Osteoblast (primary cell): ENCODE results near the gene SZT2. TPM values are rescaled to one million over a fixed set of nuclear protein-coding genes. Genes with fewer than 3 reads are reported as not detected.
A peak's percentile ranks its signal among the peaks of the same experiment; 100 is the strongest.

Experiments used
- DNase-seq: peaks from one replicate; pipeline ENCODE4 v3.0.0; 2011; ENCODE audit warnings: low spot score, mixed read lengths; ENCODE audit not compliant: insufficient read length; ENCODE audit errors: missing footprints
- H2AFZ ChIP-seq: 2 replicates; pipeline ENCODE4 v1.6.0; 2011; ENCODE audit warnings: mild to moderate bottlenecking, low read length
- H3K27ac ChIP-seq: 2 replicates; pipeline ENCODE4 v1.5.1; 2011; ENCODE audit warnings: mild to moderate bottlenecking, low read depth, low read length, moderate library complexity
- H3K27me3 ChIP-seq: 2 replicates; pipeline ENCODE4 v1.6.0; 2012; ENCODE audit warnings: mild to moderate bottlenecking, control low read depth, inconsistent platforms, low read length, moderate library complexity; ENCODE audit not compliant: insufficient read depth
- H3K36me3 ChIP-seq: 2 replicates; pipeline ENCODE4 v1.5.1; 2011; ENCODE audit warnings: mild to moderate bottlenecking, low read length, control low read depth, moderate library complexity; ENCODE audit not compliant: insufficient read depth
- H3K4me1 ChIP-seq: 2 replicates; pipeline ENCODE4 v1.5.1; 2011; ENCODE audit warnings: mild to moderate bottlenecking, low read length, control low read depth, moderate library complexity; ENCODE audit not compliant: insufficient read depth
- H3K4me2 ChIP-seq: 2 replicates; pipeline ENCODE4 v1.6.0; 2011; ENCODE audit warnings: mild to moderate bottlenecking, low read length; ENCODE audit not compliant: insufficient read depth
- H3K4me3 ChIP-seq: fragments of 200-600 bp; sonication (generic); 3 replicates; pipeline ENCODE4 v1.5.1; 2012; ENCODE audit warnings: mild to moderate bottlenecking, low read length, inconsistent platforms; ENCODE audit not compliant: insufficient read depth
- H3K79me2 ChIP-seq: 2 replicates; pipeline ENCODE4 v1.6.0; 2012; ENCODE audit warnings: mild to moderate bottlenecking, low read length, control low read depth, inconsistent platforms; ENCODE audit not compliant: insufficient read depth
- H3K9me3 ChIP-seq: 2 replicates; pipeline ENCODE4 v1.5.1; 2011; ENCODE audit warnings: low read depth, low read length, control low read depth
- H4K20me1 ChIP-seq: 2 replicates; pipeline ENCODE4 v1.6.0; 2012; ENCODE audit warnings: mild to moderate bottlenecking, low read length, control low read depth; ENCODE audit not compliant: insufficient read depth
- total RNA-seq: library from RNA; depleted of rRNA; stranded (reverse); fragments of >200 nt; gene quantifications from 2 replicates; pipeline ENCODE4 v1.2.3, GENCODE V29; 2012
- TF ChIP-seq, protein P1 (sequence below): IDR thresholded peaks from 2 replicates; pipeline ENCODE4 v1.5.1; 2011; ENCODE audit warnings: mild to moderate bottlenecking, low read depth, low read length, moderate library complexity; ENCODE audit errors: extremely low read depth

The SZT2 gene
- total RNA-seq, 1 donor, result 42.0 TPM

DNA sequence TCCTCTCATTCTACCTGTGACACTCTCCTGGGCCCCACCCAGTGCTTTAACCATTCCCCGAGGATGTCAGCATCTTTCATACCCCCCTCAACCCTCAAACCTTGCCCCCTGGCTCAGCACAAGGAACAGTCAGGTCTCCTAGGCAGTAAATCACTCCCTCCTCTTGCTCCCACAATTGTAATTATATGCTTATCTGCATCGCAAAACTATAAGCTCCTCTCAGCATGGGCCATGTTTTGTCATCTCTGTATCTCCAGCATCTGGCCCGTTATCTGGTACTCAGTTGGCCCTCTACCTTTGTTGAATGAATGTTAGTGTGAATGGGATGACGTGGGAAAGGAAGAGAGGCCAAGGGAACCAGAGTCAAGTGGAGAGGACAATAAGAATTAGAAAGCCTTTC is 19.1 kb upstream of the SZT2 start:
- Histone ChIP-seq H3K27ac (no peak overlapping the region), H3K36me3 (peaks cover 4% of the 10 kb centered on the region), H3K4me2 (no peak overlapping the region), H3K4me3 (no peak overlapping the region), H2AFZ (no peak overlapping the region), H3K79me2 (peaks cover 40% of the 10 kb centered on the region), H3K4me1 (peaks cover 37% of the 10 kb centered on the region), H3K9me3 (no peaks in the 10 kb centered on the region), H3K27me3 (no peaks in the 10 kb centered on the region), H4K20me1 (peaks cover 5% of the 10 kb centered on the region)
- no peak for DNase-seq
- TF ChIP-seq, protein P1, sequence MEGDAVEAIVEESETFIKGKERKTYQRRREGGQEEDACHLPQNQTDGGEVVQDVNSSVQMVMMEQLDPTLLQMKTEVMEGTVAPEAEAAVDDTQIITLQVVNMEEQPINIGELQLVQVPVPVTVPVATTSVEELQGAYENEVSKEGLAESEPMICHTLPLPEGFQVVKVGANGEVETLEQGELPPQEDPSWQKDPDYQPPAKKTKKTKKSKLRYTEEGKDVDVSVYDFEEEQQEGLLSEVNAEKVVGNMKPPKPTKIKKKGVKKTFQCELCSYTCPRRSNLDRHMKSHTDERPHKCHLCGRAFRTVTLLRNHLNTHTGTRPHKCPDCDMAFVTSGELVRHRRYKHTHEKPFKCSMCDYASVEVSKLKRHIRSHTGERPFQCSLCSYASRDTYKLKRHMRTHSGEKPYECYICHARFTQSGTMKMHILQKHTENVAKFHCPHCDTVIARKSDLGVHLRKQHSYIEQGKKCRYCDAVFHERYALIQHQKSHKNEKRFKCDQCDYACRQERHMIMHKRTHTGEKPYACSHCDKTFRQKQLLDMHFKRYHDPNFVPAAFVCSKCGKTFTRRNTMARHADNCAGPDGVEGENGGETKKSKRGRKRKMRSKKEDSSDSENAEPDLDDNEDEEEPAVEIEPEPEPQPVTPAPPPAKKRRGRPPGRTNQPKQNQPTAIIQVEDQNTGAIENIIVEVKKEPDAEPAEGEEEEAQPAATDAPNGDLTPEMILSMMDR, result no peak

DNA sequence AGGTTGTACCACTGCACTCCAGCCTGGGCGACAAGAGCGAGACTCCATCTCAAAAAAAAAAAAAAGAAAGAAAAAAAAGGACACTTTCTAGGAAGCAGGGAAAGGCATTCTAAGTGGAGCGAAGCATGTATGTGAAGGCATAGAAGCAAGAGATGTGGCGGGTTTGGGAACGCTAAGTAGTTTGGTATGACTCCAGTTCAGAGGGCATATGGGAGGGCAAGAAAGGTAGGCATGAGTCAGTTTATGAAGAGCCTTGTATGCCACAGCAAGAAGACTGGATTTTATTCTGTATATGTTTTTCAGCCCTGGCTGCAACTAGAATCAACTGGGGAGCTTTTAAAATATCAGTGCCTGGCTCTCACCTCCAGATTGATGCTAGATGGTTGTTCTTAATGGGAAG is 17.5 kb upstream of the SZT2 start:
- no peaks in the 10 kb centered on the region for H4K20me1 ChIP-seq
- peaks cover 24% of the 10 kb centered on the region for H3K79me2 ChIP-seq
- peaks cover 31% of the 10 kb centered on the region for H3K4me1 ChIP-seq
- no peak overlapping the region for H2AFZ ChIP-seq
- no peak for DNase-seq
- no peaks in the 10 kb centered on the region for H3K9me3 ChIP-seq
- peak overlapping the region; percentile 86 for H3K27ac ChIP-seq
- H3K36me3 ChIP-seq, result peaks cover 4% of the 10 kb centered on the region
- TF ChIP-seq, protein P1, result no peak
- no peaks in the 10 kb centered on the region for H3K27me3 ChIP-seq
- H3K4me3 ChIP-seq, result no peak overlapping the region
- no peak overlapping the region for H3K4me2 ChIP-seq

DNA sequence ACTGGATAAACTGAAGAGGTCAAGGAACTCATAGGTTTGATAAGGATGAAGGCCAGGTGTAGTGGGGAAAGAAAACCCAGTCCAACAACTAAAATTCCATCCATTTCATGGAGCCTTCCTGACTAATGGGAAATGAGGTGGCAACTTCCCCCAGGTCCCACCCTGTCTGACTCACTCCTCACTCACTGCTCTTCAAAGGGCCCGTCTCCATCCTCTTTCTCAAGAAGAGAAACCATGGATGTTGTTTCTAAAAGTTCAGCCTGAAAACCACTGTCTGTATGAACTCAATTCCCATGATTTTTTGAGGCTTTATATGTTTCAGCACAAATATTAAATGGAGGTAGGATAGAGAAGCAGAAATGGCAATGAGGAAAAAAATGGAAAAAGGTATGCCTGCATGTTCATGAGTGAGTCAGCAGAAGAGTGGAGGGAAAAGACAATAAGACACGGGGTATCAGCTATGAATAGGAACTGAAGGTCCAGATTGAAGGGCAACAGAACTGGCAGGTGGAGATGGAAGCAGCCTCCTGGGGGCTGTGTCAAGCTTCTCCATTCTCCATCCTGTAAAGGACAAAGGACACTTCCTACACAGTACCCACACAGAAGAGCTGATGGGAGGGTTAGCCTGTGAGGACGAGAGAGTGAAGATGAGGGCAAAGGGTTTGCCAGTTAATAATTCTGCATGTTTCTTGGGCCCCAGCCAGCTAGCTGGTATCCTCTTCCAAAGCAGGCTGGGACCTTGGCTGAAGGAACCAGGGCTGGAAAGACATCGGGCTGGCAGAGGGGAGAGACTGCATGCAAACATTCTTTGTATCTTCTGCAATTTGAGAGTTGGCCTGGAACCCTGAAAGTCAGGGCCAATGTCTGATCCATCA is 16.4 kb upstream of the SZT2 start:
- H3K9me3 ChIP-seq, result no peaks in the 10 kb centered on the region
- H2AFZ ChIP-seq, result peak overlapping the region; percentile 60
- H3K27ac ChIP-seq, result peak overlapping the region; percentile 86
- peaks cover 16% of the 10 kb centered on the region for H3K79me2 ChIP-seq
- peaks cover 4% of the 10 kb centered on the region for H3K36me3 ChIP-seq
- TF ChIP-seq, protein P1, result no peak
- peak overlapping the region; percentile 52 for H3K4me2 ChIP-seq
- H3K27me3 ChIP-seq, result no peaks in the 10 kb centered on the region
- no peaks in the 10 kb centered on the region for H4K20me1 ChIP-seq
- no peak overlapping the region for H3K4me3 ChIP-seq
- peaks cover 29% of the 10 kb centered on the region for H3K4me1 ChIP-seq
- DNase-seq, result peak; percentile 95

DNA sequence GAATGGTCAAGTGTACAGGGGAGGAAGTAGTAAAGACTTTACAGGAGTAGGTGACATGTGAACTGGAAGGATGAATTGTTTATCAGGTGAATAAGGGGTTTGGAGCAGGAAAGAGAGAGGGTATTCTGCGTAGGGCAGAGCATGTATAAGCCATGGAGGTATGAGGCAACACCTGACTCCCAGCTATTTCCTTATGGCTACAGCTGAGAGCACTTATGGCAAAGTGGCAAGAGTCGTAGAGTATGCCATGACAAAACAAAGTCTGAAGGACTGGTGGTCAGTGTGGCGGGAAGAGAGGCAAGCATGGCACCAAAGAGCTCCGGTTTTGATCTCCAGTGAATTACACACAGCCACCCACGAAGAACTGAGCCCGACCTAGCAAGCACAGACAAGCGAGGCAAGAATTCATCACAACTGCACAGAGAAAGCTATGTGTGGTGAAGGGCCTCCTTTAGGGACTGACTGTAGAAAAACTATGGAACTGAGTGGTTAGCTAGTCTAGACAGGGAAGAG is 12.9 kb upstream of the SZT2 start:
- Histone ChIP-seq H3K4me2 (no peak overlapping the region), H3K9me3 (no peaks in the 10 kb centered on the region), H3K27ac (no peak overlapping the region), H3K4me1 (peaks cover 21% of the 10 kb centered on the region), H2AFZ (no peak overlapping the region), H3K27me3 (no peaks in the 10 kb centered on the region), H4K20me1 (no peaks in the 10 kb centered on the region), H3K36me3 (peaks cover 18% of the 10 kb centered on the region), H3K79me2 (no peaks in the 10 kb centered on the region), H3K4me3 (no peak overlapping the region)
- no peak for DNase-seq
- TF ChIP-seq, protein P1, result no peak
